ENCODE measurements around the gene APLNR. TPM values are rescaled to one million over a fixed set of nuclear protein-coding genes. Genes with fewer than 3 reads are reported as not detected.

Gene APLNR
- total and polyA plus RNA-seq, 10 of the 15 experiments (the other 5 are each of a cell fraction or from before 2014, with no cell fraction given), result 0.11 TPM; not detected in 9

GRCh38 chr11:57219021-57219627 is 17.9 kb downstream of the APLNR start:
- no peaks in the 10 kb centered on the region for H3K9me3 ChIP-seq (replicated peaks; ENCODE audit: control insufficient read depth, insufficient read depth, low read length)
- no peak for ATAC-seq
- BruUV-seq (replicated peaks), result no TSS peak
- no peak overlapping the region for H3K27ac ChIP-seq (ENCODE audit: control insufficient read depth, insufficient read depth)
- no peak overlapping the region for H2AFZ ChIP-seq (ENCODE audit: control insufficient read depth, low read depth, low read length)
- no peaks in the 10 kb centered on the region for H4K20me1 ChIP-seq (ENCODE audit: control insufficient read depth, insufficient read depth)
- ChIA-PET CTCF (no interaction called here), POLR2A (no interaction called here), RAD21 (ENCODE audit: unreplicated experiment) (no interaction called here), SMC1A (ENCODE audit: uncharacterized antibody, unreplicated experiment) (no interaction called here)
- no peaks in the 10 kb centered on the region for H3K36me3 ChIP-seq (ENCODE audit: control insufficient read depth in 2 of 2, insufficient read depth in 2 of 2, low read length in 1 of 2)
- 19% methylated on average over 6 of the region's 6 CpGs for WGBS (ENCODE audit: insufficient coverage, insufficient replicate concordance, low lambda C conversion rate, missing lambda C conversion rate)
- no peaks in the 10 kb centered on the region; a peak in 2 of 4 replicates for H3K27me3 ChIP-seq (replicated peaks in 1 of 2; ENCODE audit: control insufficient read depth in 2 of 2, insufficient read depth in 2 of 2, low read length in 1 of 2)
- FAIRE-seq, result no peak
- in situ Hi-C loops (cut with MboI) (no loop called here), intact Hi-C loops (cut with micrococcal nuclease; ENCODE audit: unreplicated experiment) (no loop called here)
- no peak overlapping the region for H3K9ac ChIP-seq (ENCODE audit: control insufficient read depth, insufficient read depth, low read length)
- H3K4me3 ChIP-seq, result no peak overlapping the region
- no peak for DNase-seq (ENCODE audit: low read depth, low spot score)
- H3K4me1 ChIP-seq (ENCODE audit: control insufficient read depth, insufficient read depth, low read length), result no peaks in the 10 kb centered on the region
- no peak overlapping the region for H3K4me2 ChIP-seq (ENCODE audit: control insufficient read depth, insufficient read depth)
- H3K79me2 ChIP-seq (ENCODE audit: control insufficient read depth, insufficient read depth, low read length), result no peaks in the 10 kb centered on the region
- no peak for TF ChIP-seq ZNF592 (IDR thresholded peaks at IDR 0.05)
- no peak for TF ChIP-seq JUND (IDR thresholded peaks at IDR 0.05; ENCODE audit: low read depth, low read length)
- no peak for TF ChIP-seq POLR2AphosphoS5 (IDR thresholded peaks at IDR 0.05; ENCODE audit: low read length)
- no peak for TF ChIP-seq SUZ12 (IDR thresholded peaks at IDR 0.05; ENCODE audit: unreplicated experiment)
- no peak for TF ChIP-seq ATF2 (IDR thresholded peaks at IDR 0.05; ENCODE audit: low read length)
- no peak for TF ChIP-seq KLF5 (IDR thresholded peaks at IDR 0.05; ENCODE audit: partially characterized antibody)
- TF ChIP-seq MXI1 (IDR thresholded peaks at IDR 0.05; ENCODE audit: low read depth, low read length), result no peak
- no peak for TF ChIP-seq ZSCAN29 (IDR thresholded peaks at IDR 0.05)
- no peak for TF ChIP-seq NRF1 (conservative IDR thresholded peaks at IDR 0.05; ENCODE audit: low read depth, low read length)
- no peak for TF ChIP-seq TCF7 (IDR thresholded peaks at IDR 0.05; ENCODE audit: borderline replicate concordance)
- no peak for TF ChIP-seq FOS (IDR thresholded peaks at IDR 0.05; ENCODE audit: borderline replicate concordance, extremely low read depth, insufficient read length)
- TF ChIP-seq IRF4 (IDR thresholded peaks at IDR 0.05; ENCODE audit: low read depth, low read length), result no peak
- no peak for TF ChIP-seq ZNF207 (IDR thresholded peaks at IDR 0.05; ENCODE audit: borderline replicate concordance)
- no peak for TF ChIP-seq DPF2 (IDR thresholded peaks at IDR 0.05)
- TF ChIP-seq BCLAF1 (IDR thresholded peaks at IDR 0.05), result no peak
- TF ChIP-seq HCFC1 (IDR thresholded peaks at IDR 0.05; ENCODE audit: low read length), result no peak
